Glutamatergic neuron (in vitro differentiated cells): ENCODE data around the gene PRKCA. TPM values are rescaled to one million over a fixed set of nuclear protein-coding genes. Genes with fewer than 3 reads are reported as not detected.

Source experiments
- DNase-seq: peaks from one replicate; pipeline ENCODE4 v3.0.0; 2022
- H3K27ac Mint-ChIP-seq: one replicate; pipeline ENCODE4 v1.8.0; 2020; ENCODE audit warnings: mild to moderate bottlenecking, mixed read lengths, inconsistent platforms; ENCODE audit not compliant: unreplicated experiment
- H3K27me3 Mint-ChIP-seq: one replicate; pipeline ENCODE4 v1.8.0; 2020; ENCODE audit warnings: mild to moderate bottlenecking, moderate library complexity, mixed read lengths, inconsistent platforms; ENCODE audit not compliant: unreplicated experiment
- H3K36me3 Mint-ChIP-seq: one replicate; pipeline ENCODE4 v1.8.0; 2020; ENCODE audit warnings: mild to moderate bottlenecking, mixed read lengths, inconsistent platforms; ENCODE audit not compliant: unreplicated experiment
- H3K4me1 Mint-ChIP-seq: one replicate; pipeline ENCODE4 v1.8.0; 2020; ENCODE audit warnings: mild to moderate bottlenecking, low read depth, mixed read lengths, inconsistent platforms; ENCODE audit not compliant: unreplicated experiment
- H3K4me3 Mint-ChIP-seq: one replicate; pipeline ENCODE4 v1.8.0; 2020; ENCODE audit warnings: mild to moderate bottlenecking, mixed read lengths, inconsistent platforms; ENCODE audit not compliant: unreplicated experiment
- H3K9me3 Mint-ChIP-seq: one replicate; pipeline ENCODE4 v1.8.0; 2020; ENCODE audit warnings: mild to moderate bottlenecking, moderate library complexity, mixed read lengths, inconsistent platforms; ENCODE audit not compliant: unreplicated experiment
- CTCF ChIP-seq: fragments of 200-600 bp; sonication (generic); IDR thresholded peaks from one replicate; pipeline ENCODE4 v1.5.0; 2021; ENCODE audit not compliant: partially characterized antibody, unreplicated experiment
- total RNA-seq: library from RNA; stranded (reverse); fragmentation: NEBNext Ultra II Directional; extraction: Animal tissue kit (Norgen Biotek cat#: 25700); gene quantifications from one replicate; pipeline ENCODE4 v1.2.1, GENCODE V29; 2021; ENCODE audit not compliant: unreplicated experiment

The PRKCA gene
- total RNA-seq, 1 donor from 2014 or later: 2.2 TPM

- Mint-ChIP-seq H3K27me3 (peaks cover 1% of the 10 kb centered on the region), H3K9me3 (no peaks in the 10 kb centered on the region), H3K27ac (no peak overlapping the region), H3K4me3 (no peak overlapping the region), H3K36me3 (peaks cover 18% of the 10 kb centered on the region), H3K4me1 (peaks cover 4% of the 10 kb centered on the region)
- TF ChIP-seq CTCF: no peak
- DNase-seq: no peak
Observed at GRCh38 chr17:66549311-66549704, 246.9 kb downstream of the PRKCA start.

- H3K27me3 Mint-ChIP-seq: peaks cover 1% of the 10 kb centered on the region
- no peak for DNase-seq
- peaks cover 18% of the 10 kb centered on the region for H3K36me3 Mint-ChIP-seq
- no peak for TF ChIP-seq CTCF
- no peaks in the 10 kb centered on the region for H3K9me3 Mint-ChIP-seq
- H3K4me3 Mint-ChIP-seq: no peak overlapping the region
- H3K4me1 Mint-ChIP-seq: peaks cover 4% of the 10 kb centered on the region
- no peak overlapping the region for H3K27ac Mint-ChIP-seq
Observed at GRCh38 chr17:66549731-66550207, 247.4 kb downstream of the PRKCA start.

- DNase-seq: no peak
- H3K9me3 Mint-ChIP-seq: no peaks in the 10 kb centered on the region
- peaks cover 4% of the 10 kb centered on the region for H3K4me1 Mint-ChIP-seq
- H3K4me3 Mint-ChIP-seq: no peak overlapping the region
- H3K27ac Mint-ChIP-seq: no peak overlapping the region
- H3K27me3 Mint-ChIP-seq: peaks cover 1% of the 10 kb centered on the region
- TF ChIP-seq CTCF: no peak
- H3K36me3 Mint-ChIP-seq: peaks cover 11% of the 10 kb centered on the region
Observed at GRCh38 chr17:66551839-66552238, 249.4 kb downstream of the PRKCA start.

- peaks cover 7% of the 10 kb centered on the region for H3K36me3 Mint-ChIP-seq
- no peak overlapping the region for H3K27ac Mint-ChIP-seq
Observed at GRCh38 chr17:66552371-66552770, 250.0 kb downstream of the PRKCA start.

GRCh38 chr17:66555605-66556004 lies 253.2 kb downstream of the PRKCA start:
- Mint-ChIP-seq H3K4me3 (no peak overlapping the region), H3K27ac (no peak overlapping the region), H3K27me3 (peaks cover 3% of the 10 kb centered on the region), H3K4me1 (peaks cover 1% of the 10 kb centered on the region), H3K36me3 (peaks cover 7% of the 10 kb centered on the region), H3K9me3 (no peaks in the 10 kb centered on the region)
- DNase-seq: no peak
- TF ChIP-seq CTCF: no peak

More at GRCh38 chr17:66552371-66552770, 250.0 kb downstream of the PRKCA start:
- no peak for DNase-seq
- peaks cover 1% of the 10 kb centered on the region for H3K27me3 Mint-ChIP-seq
- H3K9me3 Mint-ChIP-seq: no peaks in the 10 kb centered on the region
- no peak overlapping the region for H3K4me3 Mint-ChIP-seq
- TF ChIP-seq CTCF: no peak
- peaks cover 4% of the 10 kb centered on the region for H3K4me1 Mint-ChIP-seq
